Kidney epithelial cell (primary cell): Measurements from ENCODE around the gene PDGFRA. TPM values are rescaled to one million over a fixed set of nuclear protein-coding genes. Genes with fewer than 3 reads are reported as not detected.

Experiments used
- DNase-seq: peaks from one replicate; pipeline ENCODE4 v3.0.0-alpha.2; 2010; ENCODE audit warnings: low read depth
- H3K27me3 ChIP-seq: 2 replicates; pipeline ENCODE4 v1.6.0; 2011; ENCODE audit warnings: low read length; ENCODE audit not compliant: control insufficient read depth, insufficient read depth
- H3K36me3 ChIP-seq: 2 replicates; pipeline ENCODE4 v1.5.1; 2011; ENCODE audit warnings: low read length; ENCODE audit not compliant: control insufficient read depth, insufficient read depth
- H3K4me3 ChIP-seq: 2 replicates; pipeline ENCODE4 v1.5.1; 2011; ENCODE audit warnings: low read depth, mild to moderate bottlenecking, control low read depth, low read length
- total RNA-seq: library from RNA; depleted of rRNA; stranded (reverse); fragments of >200 nt; gene quantifications from 2 replicates; pipeline ENCODE4 v1.2.3, GENCODE V29; 2015
- TF ChIP-seq, protein P1 (sequence below): IDR thresholded peaks from 2 replicates; pipeline ENCODE4 v1.5.1; 2011; ENCODE audit warnings: mild to moderate bottlenecking, moderate library complexity, low read length, control low read depth, inconsistent platforms; ENCODE audit not compliant: insufficient read depth, poor library complexity, severe bottlenecking

Gene PDGFRA
- total RNA-seq, 1 donor from 2014 or later = 2.1 TPM

DNA sequence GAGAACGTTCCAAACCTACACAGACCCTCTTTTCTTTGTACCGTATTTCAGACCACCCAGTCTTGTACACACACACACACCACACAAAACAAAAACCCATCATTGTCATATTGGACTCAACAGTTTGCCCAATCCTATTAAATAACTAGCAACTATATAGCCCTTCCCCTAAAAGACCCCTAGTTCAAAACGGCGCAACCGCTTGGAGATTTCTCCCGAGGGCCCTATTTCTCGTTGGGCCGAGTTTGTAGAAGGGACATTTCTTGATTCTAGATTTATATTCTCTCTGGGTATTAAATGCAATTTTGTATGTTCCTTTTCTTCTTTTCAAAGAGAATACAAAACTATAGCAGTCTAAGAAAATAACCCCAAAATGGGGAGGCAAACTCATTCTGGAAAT, 547 bp upstream of the PDGFRA start:
- H3K4me3 ChIP-seq = no peak overlapping the region
- peaks cover 81% of the 10 kb centered on the region for H3K27me3 ChIP-seq

DNA sequence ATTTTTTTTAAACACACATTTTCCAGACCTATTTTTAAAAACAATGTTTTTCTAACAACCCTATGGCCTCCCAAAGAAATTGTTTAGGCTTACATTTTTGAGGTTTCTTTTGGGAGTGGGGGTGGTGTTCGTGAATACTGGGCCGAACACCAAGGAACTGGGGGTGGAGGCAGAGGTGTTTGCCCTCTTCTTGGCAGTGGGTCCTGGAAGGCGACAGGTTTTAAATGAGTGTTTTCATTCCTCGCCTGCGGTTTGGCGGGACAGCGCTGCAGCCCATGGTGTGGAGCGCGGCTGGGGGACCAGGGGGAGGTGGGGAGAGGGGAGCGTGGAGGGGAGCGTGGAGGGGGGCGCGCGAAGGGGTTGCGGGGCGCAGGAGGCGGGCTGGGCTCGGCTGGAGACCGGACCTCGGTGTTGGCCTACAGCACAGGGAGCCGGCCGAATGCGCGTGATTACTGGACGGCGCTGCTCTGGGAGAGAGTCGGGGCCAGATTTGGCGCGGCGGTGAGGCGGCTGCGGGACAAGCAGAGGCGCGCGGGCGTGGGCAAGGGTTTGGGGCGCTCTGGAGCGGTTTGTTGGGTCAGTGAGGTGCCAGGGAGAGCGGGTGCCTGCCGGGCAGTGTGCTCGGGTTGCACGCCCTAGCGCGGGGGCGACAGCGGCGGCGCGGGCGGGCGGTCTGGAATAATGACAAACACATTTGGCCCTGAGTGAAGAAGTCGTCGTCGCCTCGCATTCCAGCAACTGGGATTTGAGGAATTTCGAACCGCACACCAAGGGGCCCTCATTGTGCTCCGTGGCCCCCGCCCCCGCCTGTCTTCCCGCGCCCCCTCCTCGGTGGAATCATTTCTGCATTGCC, 764 bp downstream of the PDGFRA start:
- H3K4me3 ChIP-seq = peak overlapping the region; percentile 1
- no peaks in the 10 kb centered on the region for H3K36me3 ChIP-seq
- TF ChIP-seq, protein P1, sequence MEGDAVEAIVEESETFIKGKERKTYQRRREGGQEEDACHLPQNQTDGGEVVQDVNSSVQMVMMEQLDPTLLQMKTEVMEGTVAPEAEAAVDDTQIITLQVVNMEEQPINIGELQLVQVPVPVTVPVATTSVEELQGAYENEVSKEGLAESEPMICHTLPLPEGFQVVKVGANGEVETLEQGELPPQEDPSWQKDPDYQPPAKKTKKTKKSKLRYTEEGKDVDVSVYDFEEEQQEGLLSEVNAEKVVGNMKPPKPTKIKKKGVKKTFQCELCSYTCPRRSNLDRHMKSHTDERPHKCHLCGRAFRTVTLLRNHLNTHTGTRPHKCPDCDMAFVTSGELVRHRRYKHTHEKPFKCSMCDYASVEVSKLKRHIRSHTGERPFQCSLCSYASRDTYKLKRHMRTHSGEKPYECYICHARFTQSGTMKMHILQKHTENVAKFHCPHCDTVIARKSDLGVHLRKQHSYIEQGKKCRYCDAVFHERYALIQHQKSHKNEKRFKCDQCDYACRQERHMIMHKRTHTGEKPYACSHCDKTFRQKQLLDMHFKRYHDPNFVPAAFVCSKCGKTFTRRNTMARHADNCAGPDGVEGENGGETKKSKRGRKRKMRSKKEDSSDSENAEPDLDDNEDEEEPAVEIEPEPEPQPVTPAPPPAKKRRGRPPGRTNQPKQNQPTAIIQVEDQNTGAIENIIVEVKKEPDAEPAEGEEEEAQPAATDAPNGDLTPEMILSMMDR = no peak
- DNase-seq = no peak
- H3K27me3 ChIP-seq = peaks cover 84% of the 10 kb centered on the region

More for the DNA sequence above, 547 bp upstream of the PDGFRA start:
- no peak for DNase-seq
- no peaks in the 10 kb centered on the region for H3K36me3 ChIP-seq
- TF ChIP-seq, protein P1 = no peak

DNA sequence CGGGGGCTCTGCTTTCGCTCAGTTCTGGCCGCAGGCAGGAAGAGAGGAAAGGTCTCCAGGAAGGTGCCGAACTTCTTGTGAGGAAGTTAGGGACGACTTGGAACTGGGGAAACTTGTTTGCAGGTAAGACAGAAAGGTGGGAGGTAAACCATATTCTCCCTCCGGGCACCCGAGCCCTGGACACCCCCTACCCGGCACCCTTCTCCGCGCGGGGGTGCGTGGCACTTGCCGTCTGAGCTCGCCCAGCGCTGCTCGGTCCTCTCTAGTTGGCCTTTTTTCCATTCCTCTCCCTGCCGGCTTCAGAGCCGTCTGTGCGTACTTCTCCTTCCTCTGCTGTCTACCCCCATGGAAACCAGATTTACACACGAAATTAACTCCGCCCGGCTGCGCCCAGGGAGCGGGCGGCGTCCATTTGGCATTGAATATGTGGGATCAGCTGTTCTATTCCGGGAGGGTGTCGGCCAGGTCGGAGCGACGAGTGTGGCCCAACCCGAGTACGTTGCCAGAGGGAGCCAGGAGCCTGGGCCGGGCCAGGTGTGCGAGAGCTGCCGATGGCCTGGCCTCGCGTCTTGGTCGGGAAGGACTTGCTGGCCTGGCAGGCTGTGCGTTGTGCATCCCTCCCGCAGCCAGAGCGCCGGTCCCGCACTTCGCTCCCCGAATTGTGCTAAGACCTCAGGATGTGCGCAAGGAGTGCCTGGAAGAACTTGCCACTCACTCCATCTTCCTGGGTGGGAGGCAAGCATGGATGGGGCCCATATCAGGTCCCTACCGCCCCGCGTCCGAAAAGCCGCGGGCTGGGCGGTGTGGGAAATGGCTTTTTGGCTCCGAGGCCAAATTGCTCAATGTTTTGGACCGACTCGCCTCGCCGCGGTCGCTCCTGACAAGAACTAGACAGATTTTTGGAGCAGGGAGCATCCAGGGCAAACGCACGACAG, 1.7 kb downstream of the PDGFRA start:
- DNase-seq = no peak
- H3K36me3 ChIP-seq = no peaks in the 10 kb centered on the region
- peaks cover 76% of the 10 kb centered on the region for H3K27me3 ChIP-seq
- peak overlapping the region; percentile 13 for H3K4me3 ChIP-seq
- TF ChIP-seq, protein P1 = no peak

DNA sequence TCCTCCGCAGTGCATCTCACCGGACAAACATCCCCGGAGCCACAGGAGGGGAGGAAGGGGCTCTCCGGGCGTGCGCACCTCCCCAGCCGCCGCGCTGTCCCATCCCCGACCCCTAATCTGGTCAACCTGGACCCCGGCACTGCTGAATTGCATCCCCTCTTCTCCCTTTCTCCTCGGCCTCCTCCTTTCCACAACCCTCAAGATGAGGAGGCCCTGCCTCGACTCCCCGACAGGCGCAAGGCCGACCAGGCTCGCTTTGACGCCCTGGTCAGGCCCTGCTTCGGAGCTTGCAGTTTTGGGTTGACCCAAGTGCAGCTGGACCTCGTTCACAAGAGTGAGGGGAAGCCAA, 2.3 kb downstream of the PDGFRA start:
- Histone ChIP-seq H3K27me3 (peaks cover 69% of the 10 kb centered on the region), H3K36me3 (no peaks in the 10 kb centered on the region), H3K4me3 (no peak overlapping the region)
- DNase-seq = no peak
- TF ChIP-seq, protein P1 = no peak

DNA sequence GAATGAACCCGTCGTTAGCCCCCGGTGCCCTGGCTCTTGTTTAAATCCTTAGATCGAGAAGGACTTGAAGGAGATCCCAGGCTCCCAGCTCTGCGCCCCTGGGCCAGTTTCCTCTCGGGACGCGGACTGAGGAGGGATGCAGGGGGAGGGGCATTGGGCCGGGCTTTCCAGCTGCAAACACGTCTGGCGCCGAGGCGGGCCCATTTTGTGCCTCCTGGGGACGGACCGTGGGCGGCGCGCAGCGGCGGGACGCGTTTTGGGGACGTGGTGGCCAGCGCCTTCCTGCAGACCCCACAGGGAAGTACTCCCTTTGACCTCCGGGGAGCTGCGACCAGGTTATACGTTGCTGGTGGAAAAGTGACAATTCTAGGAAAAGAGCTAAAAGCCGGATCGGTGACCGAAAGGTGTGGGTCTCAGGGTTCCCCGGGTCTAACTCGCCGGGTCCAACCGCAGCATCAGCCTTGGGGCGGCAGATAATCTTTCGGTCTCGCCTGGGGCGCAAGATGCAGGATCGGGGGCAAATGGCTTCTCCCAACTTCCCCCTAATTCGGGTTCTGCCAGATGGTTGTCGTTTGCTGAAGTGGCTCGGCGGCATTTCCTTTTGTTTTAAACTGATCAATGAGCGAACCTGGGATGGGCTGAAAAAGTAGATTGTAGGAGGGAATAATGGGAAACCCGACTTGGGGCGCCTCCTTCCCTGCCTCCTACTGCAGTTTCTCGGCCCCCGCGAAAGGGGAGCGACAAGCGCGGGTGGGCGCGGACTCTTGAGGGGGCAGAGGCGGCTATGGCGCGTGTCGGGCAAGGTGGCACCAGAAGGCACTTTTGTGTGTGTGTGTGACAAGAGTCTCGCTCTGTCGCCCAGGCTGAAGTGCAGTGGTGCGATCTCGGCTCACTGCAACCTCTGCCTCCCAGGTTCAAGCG, 2.9 kb downstream of the PDGFRA start:
- H3K4me3 ChIP-seq = peak overlapping the region; percentile 2

More for the DNA sequence above, 2.9 kb downstream of the PDGFRA start:
- H3K36me3 ChIP-seq = no peaks in the 10 kb centered on the region
- TF ChIP-seq, protein P1 = no peak
- no peak for DNase-seq
- peaks cover 63% of the 10 kb centered on the region for H3K27me3 ChIP-seq
